GM19328 (cell line): ENCODE measurements around the gene GPR132.
"Not testable (repeated sequence)": the region's sequence is repeated elsewhere in the genome, so short reads cannot be mapped to it uniquely, and the experiment has no call there.

ENCODE experiments used
- ATAC-seq: cut with Tn5 transposase; IDR thresholded peaks from one replicate; pipeline ENCODE4 v1.9.1; 2021; ENCODE audit warnings: mild to moderate bottlenecking, moderate library complexity; ENCODE audit not compliant: unreplicated experiment

Gene GPR132

GRCh38 chr14:105091517-105092170 is 26.4 kb upstream of the GPR132 start:
- no peak for ATAC-seq

DNA sequence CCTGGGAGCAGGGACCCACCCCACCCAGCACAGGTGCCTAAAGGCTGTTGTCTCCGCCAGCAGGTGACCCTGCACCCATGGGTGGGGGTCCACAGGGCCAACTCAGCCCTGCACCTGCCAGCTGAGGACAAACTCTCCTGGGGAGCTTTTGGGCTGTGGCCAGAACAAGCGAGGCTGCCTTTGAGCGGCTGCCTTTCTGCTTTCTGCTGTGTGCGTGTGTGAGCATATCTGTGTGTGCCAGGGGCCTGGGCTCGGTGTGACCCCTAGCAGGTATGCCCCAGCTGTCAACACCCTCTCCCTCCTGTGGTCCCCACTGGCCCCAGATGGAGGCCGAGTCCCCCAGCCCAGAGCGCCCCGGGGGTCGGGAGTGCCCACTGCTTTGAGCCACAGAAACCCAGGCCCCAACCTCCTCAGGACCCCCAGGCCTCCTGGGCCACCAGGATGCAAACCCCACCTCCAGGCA is 25.9 kb upstream of the GPR132 start:
- ATAC-seq: no peak

- ATAC-seq: no peak
Measured at GRCh38 chr14:105090493-105091053, 25.3 kb upstream of the GPR132 start.

GRCh38 chr14:105089746-105090492 is 24.7 kb upstream of the GPR132 start:
- no peak for ATAC-seq

DNA sequence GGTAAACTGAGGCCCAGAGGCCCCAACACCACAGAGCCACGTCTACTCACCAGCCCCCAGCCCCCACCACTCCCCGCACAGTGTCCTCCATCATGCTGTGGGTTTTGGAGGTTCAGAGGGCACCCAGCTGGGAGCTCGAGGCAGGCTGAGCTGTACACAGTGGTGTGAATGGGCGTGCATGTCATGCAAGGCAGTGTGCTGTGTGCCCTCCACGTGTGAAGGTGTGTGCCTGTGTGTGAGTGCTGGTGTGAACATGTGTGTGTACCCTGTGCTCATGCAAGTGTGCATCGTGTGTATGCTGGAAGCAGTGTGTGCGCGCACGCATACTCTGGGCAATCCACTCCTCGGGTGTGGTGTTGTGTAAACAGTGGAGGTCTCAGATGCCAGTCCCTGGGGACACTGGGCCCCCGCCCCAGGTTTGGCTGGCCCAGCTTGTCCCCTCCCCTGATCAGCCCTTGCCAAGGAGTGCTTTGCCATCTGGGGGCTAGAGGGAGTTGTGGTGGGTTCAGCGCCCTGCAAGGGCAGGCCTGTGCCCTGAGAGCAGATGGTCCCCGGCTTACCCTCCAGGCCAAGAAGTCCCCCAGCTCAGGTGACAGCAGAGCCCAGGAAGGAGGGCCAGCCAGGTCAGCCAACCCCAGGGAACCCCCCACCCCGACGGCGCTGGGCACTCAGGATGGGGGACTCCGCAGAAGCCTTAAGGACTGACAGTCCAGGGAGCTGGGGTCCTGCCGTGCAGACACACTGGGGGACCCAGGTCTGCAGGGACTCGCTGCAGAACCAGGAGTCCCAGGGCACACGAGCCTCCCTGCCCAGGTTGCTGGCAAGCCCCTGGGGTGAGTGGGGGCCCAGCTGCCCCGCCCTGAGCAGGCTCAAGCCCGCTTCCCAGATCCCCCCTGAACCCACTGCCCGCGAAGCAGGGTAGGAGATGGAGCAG is 23.8 kb upstream of the GPR132 start:
- ATAC-seq: no peak

DNA sequence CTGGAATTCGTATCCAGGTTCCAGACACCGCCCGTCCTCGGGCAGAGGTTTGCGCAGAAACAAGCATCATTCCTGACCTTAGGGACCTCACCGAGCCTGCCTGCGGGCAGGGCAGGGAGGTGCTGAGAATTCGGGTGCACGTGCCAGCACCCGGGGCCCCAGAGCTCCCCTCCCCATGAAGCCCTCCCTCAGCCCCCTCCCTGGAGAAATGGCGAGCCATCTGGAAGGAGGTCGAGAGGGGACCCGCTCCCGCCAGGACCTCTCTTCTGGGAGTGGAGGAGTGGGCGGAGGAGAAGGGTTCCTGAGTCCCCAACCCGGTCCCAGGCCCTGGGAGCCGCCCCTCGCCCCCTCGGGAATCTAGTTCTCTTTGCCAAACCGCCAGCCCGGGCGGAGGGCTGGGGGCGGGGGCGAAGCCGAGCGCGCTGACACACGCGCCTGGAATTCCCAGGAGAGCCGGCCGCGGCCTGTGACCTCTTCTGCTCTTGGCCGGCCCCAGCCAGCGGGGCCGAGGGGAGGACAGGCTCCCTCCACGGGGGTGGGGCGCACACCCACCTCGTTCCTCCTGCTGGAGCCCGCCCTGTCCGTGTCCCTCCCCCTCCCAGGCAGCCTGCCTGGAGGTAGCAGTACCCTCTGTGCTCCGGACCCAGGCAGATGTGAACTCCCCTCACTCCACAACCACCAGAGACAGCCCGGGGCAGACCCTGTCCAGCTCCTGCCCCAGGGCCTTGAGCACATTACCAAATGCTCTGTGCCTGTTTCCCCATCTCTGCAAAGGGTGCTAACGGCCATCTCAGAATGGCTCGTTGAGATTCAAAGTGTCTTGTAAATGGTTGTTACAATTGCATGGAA is 23.0 kb upstream of the GPR132 start:
- ATAC-seq: no peak

DNA sequence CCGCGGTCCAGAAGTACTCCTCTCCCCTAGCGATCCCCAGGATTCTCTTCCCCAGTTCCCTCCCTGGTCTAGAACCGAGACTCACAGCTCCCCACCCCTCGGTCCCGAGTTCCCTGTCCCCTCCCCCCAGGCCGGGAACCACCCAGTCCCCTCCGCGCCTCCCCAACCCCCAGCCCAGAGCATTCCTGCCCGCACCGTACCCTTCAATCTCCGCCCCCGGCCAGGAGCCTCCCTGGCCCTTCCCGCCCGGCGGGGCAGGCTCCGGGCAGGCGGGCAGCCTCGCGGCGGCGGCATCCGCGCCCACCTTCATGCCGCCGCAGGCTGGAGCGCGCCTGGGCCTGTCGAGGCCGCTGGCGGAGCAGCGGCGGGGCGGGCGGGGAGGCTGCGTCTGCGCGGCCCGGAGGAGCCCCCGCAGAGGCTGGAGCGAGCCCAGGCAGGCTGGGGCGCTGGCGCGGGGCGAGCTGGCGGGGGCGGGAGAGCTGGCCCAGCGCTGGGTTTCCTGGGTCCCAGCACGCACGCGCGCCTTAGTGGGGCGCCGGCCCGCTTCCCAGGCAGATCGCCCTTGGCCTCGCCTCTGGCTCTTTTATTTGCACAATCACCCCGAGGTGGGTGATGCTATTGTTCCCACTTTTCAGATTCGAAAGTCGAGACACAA is 22.2 kb upstream of the GPR132 start:
- ATAC-seq: no peak

GRCh38 chr14:105086833-105087307 is 21.6 kb upstream of the GPR132 start:
- ATAC-seq: peak; percentile 74

DNA sequence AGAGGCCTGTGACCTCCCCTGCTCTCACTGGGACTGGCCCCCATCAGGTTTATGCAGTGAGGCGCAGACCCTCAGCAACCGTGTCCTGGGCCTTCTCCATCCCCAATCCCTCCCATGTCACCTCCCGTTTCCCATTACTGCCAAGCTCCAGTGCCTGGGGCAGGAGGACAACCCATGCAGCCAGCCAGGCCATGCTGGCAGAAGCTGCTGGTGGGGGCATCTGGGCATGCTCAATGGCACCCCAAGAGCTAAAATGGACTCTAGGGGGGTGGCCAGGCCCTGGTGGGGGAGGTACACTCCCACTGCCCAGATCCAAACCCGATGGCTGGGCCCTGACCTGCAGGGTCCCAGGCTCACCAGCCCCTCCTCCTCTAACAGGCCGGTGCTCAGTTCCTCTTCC is 20.5 kb upstream of the GPR132 start:
- ATAC-seq: no peak

GRCh38 chr14:105084741-105085571 is 19.7 kb upstream of the GPR132 start:
- ATAC-seq: no peak

GRCh38 chr14:105083926-105084685 is 18.9 kb upstream of the GPR132 start:
- no peak for ATAC-seq

DNA sequence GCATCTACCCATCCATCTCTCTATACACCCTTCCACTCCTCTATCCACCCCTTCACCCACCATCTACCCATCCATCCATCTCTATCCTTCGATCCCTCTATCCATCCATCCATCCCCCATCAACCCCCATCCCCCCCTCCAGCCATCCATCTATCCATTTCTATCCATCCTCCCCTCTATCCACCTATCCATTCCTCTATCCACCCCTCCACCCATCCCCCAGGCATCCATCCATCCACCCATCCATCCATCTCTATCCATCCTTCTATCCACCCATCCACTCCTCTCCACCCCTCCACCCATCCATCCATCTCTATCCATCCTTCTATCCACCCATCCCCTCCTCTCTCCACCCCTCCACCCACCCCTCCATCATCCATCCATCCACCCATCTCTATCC is 17.5 kb upstream of the GPR132 start:
- ATAC-seq: no peak

- not testable (repeated sequence) for ATAC-seq
Measured at GRCh38 chr14:105081473-105081872, 16.2 kb upstream of the GPR132 start.

DNA sequence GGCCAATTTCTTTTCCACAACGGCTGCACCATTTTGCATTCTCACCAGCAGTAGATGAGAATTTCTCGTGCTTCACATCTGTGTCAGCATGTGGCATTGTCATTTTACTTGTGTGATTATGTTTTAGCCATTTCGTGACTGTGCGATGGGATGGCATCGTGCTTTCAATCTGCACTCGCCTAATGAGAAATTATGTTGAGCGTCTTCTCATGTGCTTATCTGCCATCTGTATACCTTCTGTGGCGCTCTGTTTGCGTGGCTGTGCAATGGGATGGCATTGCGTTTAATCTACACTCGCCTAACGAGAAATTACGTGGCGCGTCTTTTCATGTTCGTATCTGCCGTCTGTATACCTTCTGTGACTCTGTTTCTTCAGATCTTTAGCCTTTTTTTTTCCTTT is 14.9 kb upstream of the GPR132 start:
- no peak for ATAC-seq

- ATAC-seq: no peak
Measured at GRCh38 chr14:105078294-105078693, 13.1 kb upstream of the GPR132 start.

DNA sequence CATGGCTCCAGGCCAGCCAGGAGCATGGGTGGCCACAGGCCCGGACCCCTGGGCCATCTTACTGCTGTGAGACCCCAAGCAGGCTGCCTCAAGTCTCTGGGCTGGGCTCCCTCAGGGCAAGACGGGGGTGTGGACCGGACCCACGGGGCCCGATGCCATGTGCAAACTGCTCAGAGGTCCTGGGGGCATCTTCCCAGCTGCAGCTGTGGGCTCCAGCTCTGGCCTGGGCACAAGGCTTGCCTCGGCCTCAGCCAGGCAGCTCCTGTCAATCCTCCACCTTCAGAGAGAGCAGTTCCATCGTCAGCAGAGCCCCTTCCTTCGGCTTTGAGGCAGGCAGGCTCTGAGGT is 12.4 kb upstream of the GPR132 start:
- no peak for ATAC-seq

DNA sequence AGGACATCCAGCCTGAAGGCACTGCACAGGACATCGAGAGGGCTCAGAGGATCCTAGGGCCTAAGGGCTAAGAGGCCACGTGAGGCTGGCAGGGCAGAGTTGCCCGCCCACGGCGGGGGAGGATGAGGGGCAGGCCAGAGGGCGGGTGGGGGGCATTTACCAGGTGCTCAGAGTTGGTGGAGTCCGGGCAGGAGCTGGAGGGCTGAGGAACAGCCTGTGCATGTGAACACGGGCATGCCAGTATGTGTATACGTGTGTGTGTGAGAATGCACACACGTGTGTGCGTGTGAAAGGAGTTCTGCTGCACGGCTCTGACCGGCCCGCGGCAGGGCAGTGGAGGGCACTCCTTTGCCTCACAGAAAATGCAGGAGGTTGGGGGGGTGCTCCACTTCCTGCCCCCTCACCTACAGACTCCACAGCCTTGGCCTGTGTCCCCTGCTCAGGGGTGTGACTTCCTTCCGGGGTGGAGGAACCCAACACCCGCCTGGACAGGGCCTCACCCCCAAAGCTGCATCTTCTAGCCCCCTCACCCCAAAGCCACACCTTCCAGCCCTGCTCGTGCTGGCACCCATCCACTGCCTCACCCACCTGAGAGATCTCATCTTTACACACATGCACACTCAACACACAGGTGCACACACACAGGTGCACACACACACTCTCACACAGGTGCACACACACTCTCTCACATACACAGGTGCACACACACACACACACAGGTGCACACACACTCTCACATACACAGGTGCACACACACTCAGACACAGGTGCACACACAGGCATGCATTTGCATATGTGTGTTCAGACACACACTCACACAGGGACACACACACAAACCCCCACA is 11.8 kb upstream of the GPR132 start:
- ATAC-seq: no peak
